Vagina (tissue), 2 donors: Measurements from ENCODE around the gene FXYD6. TPM values are rescaled to one million over a fixed set of nuclear protein-coding genes. Genes with fewer than 3 reads are reported as not detected.

ENCODE experiments used
- DNase-seq, 2 donors: peaks; one replicate each; pipeline ENCODE4 v3.0.0-alpha.2; 2017; ENCODE audit errors: extremely low spot score in 2 of 2
- H3K27ac ChIP-seq: fragments of 200-600 bp; sonication (generic); one replicate; pipeline ENCODE4 v1.5.1; 2019
- H3K27me3 ChIP-seq: fragments of 200-600 bp; sonication (generic); one replicate; pipeline ENCODE4 v1.5.1; 2019
- H3K36me3 ChIP-seq, 2 donors: fragments of 200-600 bp; sonication (generic); one replicate each; pipeline ENCODE4 v1.5.1; 2017 to 2019
- H3K4me1 ChIP-seq: fragments of 200-600 bp; sonication (generic); one replicate; pipeline ENCODE4 v1.5.1; 2019
- H3K4me3 ChIP-seq, 2 donors: fragments of 200-600 bp; sonication (generic); 1 replicate in 1 of 2; 2 replicates in 1 of 2; pipeline ENCODE4 v1.5.1; 2016 to 2019
- H3K9me3 ChIP-seq: fragments of 200-600 bp; sonication (generic); one replicate; pipeline ENCODE4 v1.5.1; 2019
- CTCF ChIP-seq, 3 experiments: fragments of 450-650 bp in 2 of 3; fragments of 200-600 bp in 1 of 3; sonication (generic) in 1 of 3; IDR thresholded peaks; one replicate each; pipeline ENCODE4 v1.5.1; 2017 to 2019; ENCODE audit warnings: antibody characterized with exemption in 3 of 3, mild to moderate bottlenecking in 2 of 3, moderate library complexity in 2 of 3
- POLR2A ChIP-seq, 2 donors: fragments of 450-650 bp; IDR thresholded peaks; one replicate each; pipeline ENCODE4 v1.6.1; 2017; ENCODE audit warnings: antibody characterized with exemption in 2 of 2, mild to moderate bottlenecking in 2 of 2, moderate library complexity in 2 of 2
- POLR2AphosphoS5 ChIP-seq, 2 donors: sonication (generic); formaldehyde crosslinking; IDR thresholded peaks; one replicate each; pipeline ENCODE4 v1.9.0; 2017; ENCODE audit warnings: antibody characterized with exemption in 2 of 2, mild to moderate bottlenecking in 2 of 2, low read depth in 1 of 2; ENCODE audit not compliant: insufficient read depth in 1 of 2
- intact Hi-C: fragments of 100-400 bp; cut with DNase I; formaldehyde crosslinking; loops from one replicate; pipeline ENCODE4 v1.15.1; 2023
- total RNA-seq: library from RNA; depleted of rRNA; stranded (reverse); fragments of >200 nt; gene quantifications from one replicate; pipeline ENCODE4 v1.2.3, GENCODE V29; 2016

The FXYD6 gene
- total RNA-seq, 1 donor from 2014 or later = 75.4 TPM

GRCh38 chr11:117923275-117923674 is 46.8 kb upstream of the FXYD6 start:
- intact Hi-C loops = no loop called here
- no peak for TF ChIP-seq POLR2AphosphoS5 (IDR thresholded peaks at IDR 0.05; ENCODE audit: insufficient read depth in 1 of 2, low read depth in 1 of 2)
- no peak for TF ChIP-seq POLR2A (IDR thresholded peaks at IDR 0.05)
- no peak for TF ChIP-seq CTCF (IDR thresholded peaks at IDR 0.05)
- Histone ChIP-seq H3K27ac (no peak overlapping the region), H3K27me3 (no peaks in the 10 kb centered on the region), H3K4me3 (no peak overlapping the region), H3K36me3 (no peaks in the 10 kb centered on the region), H3K9me3 (no peaks in the 10 kb centered on the region), H3K4me1 (no peaks in the 10 kb centered on the region)
- no peak for DNase-seq

GRCh38 chr11:117921893-117922292 is 45.4 kb upstream of the FXYD6 start:
- TF ChIP-seq CTCF (IDR thresholded peaks at IDR 0.05) = no peak
- TF ChIP-seq POLR2AphosphoS5 (IDR thresholded peaks at IDR 0.05; ENCODE audit: insufficient read depth in 1 of 2, low read depth in 1 of 2) = no peak
- TF ChIP-seq POLR2A (IDR thresholded peaks at IDR 0.05) = no peak
- Histone ChIP-seq H3K36me3 (no peaks in the 10 kb centered on the region), H3K9me3 (no peaks in the 10 kb centered on the region), H3K4me1 (no peaks in the 10 kb centered on the region), H3K27me3 (no peaks in the 10 kb centered on the region), H3K4me3 (no peak overlapping the region), H3K27ac (no peak overlapping the region)
- DNase-seq = no peak
- intact Hi-C loops = no loop called here

- Histone ChIP-seq H3K4me3 (no peak overlapping the region), H3K4me1 (no peaks in the 10 kb centered on the region), H3K36me3 (no peaks in the 10 kb centered on the region), H3K27ac (no peak overlapping the region), H3K9me3 (no peaks in the 10 kb centered on the region), H3K27me3 (no peaks in the 10 kb centered on the region)
- intact Hi-C loops = no loop called here
- TF ChIP-seq POLR2AphosphoS5 (IDR thresholded peaks at IDR 0.05; ENCODE audit: insufficient read depth in 1 of 2, low read depth in 1 of 2) (no peak), POLR2A (IDR thresholded peaks at IDR 0.05) (no peak), CTCF (IDR thresholded peaks at IDR 0.05) (no peak)
- no peak for DNase-seq
Observed at GRCh38 chr11:117921456-117921855, 45.0 kb upstream of the FXYD6 start.

DNA sequence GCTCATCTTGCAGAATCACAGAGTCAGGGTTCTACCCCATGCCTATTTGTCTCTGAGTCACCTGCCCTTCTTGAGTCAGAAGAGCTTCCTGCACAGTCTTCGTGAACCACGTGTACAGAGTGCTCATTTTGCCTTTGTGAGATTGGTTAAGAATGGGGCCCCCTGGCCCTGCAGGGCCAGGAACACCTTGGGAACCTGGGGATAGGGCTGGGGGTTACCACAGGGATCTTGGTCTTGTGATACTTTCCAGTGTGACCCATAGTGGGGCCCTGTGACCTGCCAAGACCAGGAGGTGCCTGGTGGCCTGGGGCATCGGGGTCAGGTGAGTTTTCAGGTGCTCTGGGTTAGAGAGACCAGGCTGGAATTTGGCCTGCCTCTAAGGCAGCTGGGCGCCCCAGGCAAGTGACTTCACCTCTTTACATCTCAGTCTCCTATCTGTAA is 43.3 kb upstream of the FXYD6 start:
- TF ChIP-seq POLR2AphosphoS5 (IDR thresholded peaks at IDR 0.05; ENCODE audit: insufficient read depth in 1 of 2, low read depth in 1 of 2) (no peak), POLR2A (IDR thresholded peaks at IDR 0.05) (no peak)
- H3K4me3 ChIP-seq = no peak overlapping the region

GRCh38 chr11:117919341-117919740 is 42.9 kb upstream of the FXYD6 start:
- no peaks in the 10 kb centered on the region for H3K9me3 ChIP-seq
- intact Hi-C loops = no loop called here
- no peaks in the 10 kb centered on the region for H3K27me3 ChIP-seq
- no peaks in the 10 kb centered on the region for H3K36me3 ChIP-seq
- TF ChIP-seq POLR2AphosphoS5 (IDR thresholded peaks at IDR 0.05; ENCODE audit: insufficient read depth in 1 of 2, low read depth in 1 of 2) = no peak
- TF ChIP-seq CTCF (IDR thresholded peaks at IDR 0.05) = no peak
- no peak for TF ChIP-seq POLR2A (IDR thresholded peaks at IDR 0.05)
- H3K27ac ChIP-seq = no peak overlapping the region
- DNase-seq = no peak
- H3K4me1 ChIP-seq = no peaks in the 10 kb centered on the region
- H3K4me3 ChIP-seq = no peak overlapping the region

More for the DNA sequence above, 43.3 kb upstream of the FXYD6 start:
- Histone ChIP-seq H3K9me3 (no peaks in the 10 kb centered on the region), H3K27me3 (no peaks in the 10 kb centered on the region), H3K4me1 (no peaks in the 10 kb centered on the region), H3K36me3 (no peaks in the 10 kb centered on the region), H3K27ac (no peak overlapping the region)
- intact Hi-C loops = no loop called here
- DNase-seq = no peak
